GM20431 (cell line): ENCODE data around the gene HSPG2.
"Not testable (repeated sequence)": the region's sequence is repeated elsewhere in the genome, so short reads cannot be mapped to it uniquely, and the experiment has no call there.

Experiments
- in situ Hi-C: fragments of 300-500 bp; cut with MseI, MboI; formaldehyde crosslinking; loops from one replicate; pipeline ENCODE4 v1.15.0; 2020; ENCODE audit warnings: low sequenced_read_pairs; ENCODE audit not compliant: unreplicated experiment

Gene HSPG2

GRCh38 chr1:21779613-21780521, 157.2 kb downstream of the HSPG2 start:
- in situ Hi-C loops = no loop called here

- in situ Hi-C loops = no loop called here
Observed at GRCh38 chr1:21778405-21778727, 158.7 kb downstream of the HSPG2 start.

- in situ Hi-C loops = not testable (repeated sequence)
Observed at GRCh38 chr1:21776925-21777324, 160.2 kb downstream of the HSPG2 start.

- in situ Hi-C loops = no loop called here
Observed at GRCh38 chr1:21775985-21776562, 161.0 kb downstream of the HSPG2 start.

GRCh38 chr1:21775550-21775914, 161.6 kb downstream of the HSPG2 start:
- in situ Hi-C loops = no loop called here

GRCh38 chr1:21774835-21775549, 162.1 kb downstream of the HSPG2 start:
- in situ Hi-C loops = no loop called here

GRCh38 chr1:21773585-21773984, 163.5 kb downstream of the HSPG2 start:
- in situ Hi-C loops = no loop called here
